ENCODE results near the gene SPTBN1. TPM values are rescaled to one million over a fixed set of nuclear protein-coding genes. Genes with fewer than 3 reads are reported as not detected.
A peak's percentile ranks its signal among the peaks of the same experiment; 100 is the strongest.

The SPTBN1 gene
- total and polyA plus RNA-seq, 9 of the 15 experiments (the other 6 are each of a cell fraction or from before 2014, with no cell fraction given), result 8.9 to 66.8 (median 31.4) TPM

DNA sequence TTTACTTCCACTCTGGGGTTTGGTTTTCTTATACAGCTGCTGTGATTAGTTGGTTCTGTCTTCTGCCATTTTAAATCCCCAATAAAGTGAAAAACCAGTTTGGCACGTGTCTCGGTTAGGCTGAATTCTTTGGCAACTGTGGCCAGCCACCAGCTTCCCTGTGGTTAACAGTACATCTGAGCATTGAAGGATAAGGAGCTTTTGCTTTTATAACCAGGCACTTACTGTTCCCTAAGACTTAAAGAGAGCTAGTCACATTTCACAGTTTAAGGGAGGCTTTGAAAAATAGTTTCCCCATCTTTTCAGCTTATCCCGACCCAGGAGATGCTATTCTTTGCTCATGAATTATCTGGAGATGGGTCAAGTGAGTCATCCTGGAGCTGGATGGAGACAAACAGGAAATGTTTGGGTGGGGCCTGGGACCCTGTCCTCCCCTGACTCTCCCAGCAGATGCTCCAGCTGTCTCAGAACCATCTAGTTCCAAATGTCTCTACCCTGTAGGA lies 210.1 kb downstream of the SPTBN1 start (continued):
- TF ChIP-seq, protein P1, sequence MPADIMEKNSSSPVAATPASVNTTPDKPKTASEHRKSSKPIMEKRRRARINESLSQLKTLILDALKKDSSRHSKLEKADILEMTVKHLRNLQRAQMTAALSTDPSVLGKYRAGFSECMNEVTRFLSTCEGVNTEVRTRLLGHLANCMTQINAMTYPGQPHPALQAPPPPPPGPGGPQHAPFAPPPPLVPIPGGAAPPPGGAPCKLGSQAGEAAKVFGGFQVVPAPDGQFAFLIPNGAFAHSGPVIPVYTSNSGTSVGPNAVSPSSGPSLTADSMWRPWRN (IDR thresholded peaks at IDR 0.05; ENCODE audit: low read depth), result no peak

DNA sequence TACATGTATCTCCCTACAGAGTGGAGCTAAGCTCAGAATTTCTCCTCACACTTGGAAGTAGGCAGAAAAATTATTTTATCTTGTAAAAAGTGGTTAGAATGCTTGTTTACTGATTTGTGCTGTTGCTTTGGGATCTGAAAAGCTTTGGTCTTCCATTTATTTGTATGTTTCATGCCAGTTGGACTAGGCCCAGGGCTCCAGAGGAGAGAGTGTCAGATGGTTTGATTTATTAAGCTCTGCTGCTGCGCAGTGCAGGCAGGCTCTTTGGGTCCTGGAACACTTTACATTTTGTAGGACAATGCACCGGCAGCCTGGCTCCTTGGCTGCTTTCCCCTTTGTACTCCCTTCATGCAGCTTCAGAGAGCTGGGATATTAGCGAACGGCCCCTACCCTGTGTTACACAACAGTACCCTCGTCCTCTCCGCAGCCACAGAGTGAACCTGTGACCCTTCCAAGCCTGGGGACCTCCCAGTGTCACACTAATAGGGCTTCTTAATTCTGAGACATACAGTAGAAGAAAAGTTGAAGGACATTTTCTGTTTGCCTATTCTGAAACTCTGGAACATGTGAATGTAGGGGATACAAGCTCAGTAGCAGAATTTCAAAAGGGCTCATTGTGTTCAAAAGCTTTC lies 210.6 kb downstream of the SPTBN1 start:
- Histone ChIP-seq H3K9me1 (ENCODE audit: control insufficient read depth, insufficient read depth, low read length) (no peaks in the 10 kb centered on the region), H3K27ac (ENCODE audit: extremely low read depth, low read depth, low read length) (no peak overlapping the region), H4K20me1 (replicated peaks; ENCODE audit: control insufficient read depth, insufficient read depth, low read length) (no peaks in the 10 kb centered on the region), H3K36me3 (ENCODE audit: control insufficient read depth, insufficient read depth, low read length) (peaks cover 74% of the 10 kb centered on the region), H3K9me3 (replicated peaks; ENCODE audit: control insufficient read depth, insufficient read depth, low read depth, low read length) (no peaks in the 10 kb centered on the region), H3K27me3 (ENCODE audit: control insufficient read depth in 2 of 2, insufficient read depth in 2 of 2, low read length in 2 of 2) (no peaks in the 10 kb centered on the region), H2AFZ (ENCODE audit: low read depth, low read length) (no peak overlapping the region), H3K4me2 (ENCODE audit: insufficient read depth, low read length) (no peak overlapping the region), H3K79me2 (ENCODE audit: control insufficient read depth, insufficient read depth, low read length) (no peaks in the 10 kb centered on the region), H3K9ac (ENCODE audit: insufficient read depth in 1 of 2, low read depth in 2 of 2, low read length in 2 of 2) (no peak overlapping the region), H3K4me1 (replicated peaks in 1 of 2; ENCODE audit: control insufficient read depth in 2 of 2, insufficient read depth in 2 of 2, low read length in 2 of 2) (peaks cover 0 to 2% of the 10 kb centered on the region in 2 experiments; a peak in 1 of 5 replicates), H3K4me3 (no peak overlapping the region)
- ChIA-PET POLR2A (interaction anchor here (0.5 to 4.2 kb wide), 5 partner anchors 9 to 617 kb away, joined by 3 to 20 read pairs (median 3); no protein-coding TSS in a partner anchor), CTCF (ENCODE audit: low intra/inter-chr PET ratio) (no interaction called here)
- intact Hi-C loops (cut with micrococcal nuclease), result loop anchor here (5.0 kb wide), 1 partner anchor 36 kb away; no protein-coding TSS in a partner anchor
- TF ChIP-seq ZNF398 (CRISPR knock-in tag; IDR thresholded peaks at IDR 0.05) (no peak), PBX2 (CRISPR knock-in tag; IDR thresholded peaks at IDR 0.05; ENCODE audit: low read depth) (no peak), PBX2 (tag; conservative IDR thresholded peaks at IDR 0.05; ENCODE audit: low read depth) (peak; percentile 39; the same call in 1 of the 2 replicates)
- BruUV-seq (replicated peaks), result no TSS peak
- DNase-seq (ENCODE audit: extremely low read depth in 1 of 4, low spot score in 3 of 4) (no peak), FAIRE-seq (no peak), ATAC-seq (no peak)
- WGBS (ENCODE audit: insufficient coverage, low coverage, missing lambda C conversion rate), result 94% methylated on average over 6 of the region's 6 CpGs
- in situ Hi-C loops (cut with MboI), result no loop called here

Data from K562 (cell line).